Adipocyte (in vitro differentiated cells): Measurements from ENCODE around the gene ARL3.

ENCODE experiments used
- DNase-seq: peaks from one replicate; pipeline ENCODE4 v3.0.0-alpha.2; 2015; ENCODE audit warnings: low read depth
- H3K27me3 ChIP-seq: replicated peaks from 2 replicates; pipeline ENCODE4 v1.7.0; 2013; ENCODE audit warnings: mild to moderate bottlenecking, low read length, moderate library complexity; ENCODE audit not compliant: control insufficient read depth, insufficient read depth
- H3K36me3 ChIP-seq: 2 replicates; pipeline ENCODE4 v1.7.0; 2013; ENCODE audit warnings: low read length, mild to moderate bottlenecking, moderate library complexity; ENCODE audit not compliant: control insufficient read depth, insufficient read depth, severe bottlenecking
- H3K4me1 ChIP-seq: 2 replicates; pipeline ENCODE4 v1.7.0; 2013; ENCODE audit warnings: mild to moderate bottlenecking, low read length, moderate library complexity; ENCODE audit not compliant: control insufficient read depth, insufficient read depth
- H3K4me3 ChIP-seq: 2 replicates; pipeline ENCODE4 v1.7.0; 2013; ENCODE audit warnings: mild to moderate bottlenecking, low read length, moderate library complexity
- H3K9ac ChIP-seq: 2 replicates; pipeline ENCODE4 v1.7.0; 2013; ENCODE audit warnings: mild to moderate bottlenecking, low read length, moderate library complexity
- H3K9me3 ChIP-seq: 2 replicates; pipeline ENCODE4 v1.7.0; 2013; ENCODE audit warnings: mild to moderate bottlenecking, low read length, moderate library complexity; ENCODE audit not compliant: control insufficient read depth

ARL3 gene

GRCh38 chr10:102715880-102716279 lies 1.7 kb upstream of the ARL3 start:
- Histone ChIP-seq H3K27me3 (no peaks in the 10 kb centered on the region), H3K4me3 (no peak overlapping the region), H3K9ac (no peak overlapping the region), H3K9me3 (no peaks in the 10 kb centered on the region), H3K4me1 (peaks cover 27% of the 10 kb centered on the region), H3K36me3 (no peaks in the 10 kb centered on the region)
- DNase-seq, result no peak

- DNase-seq, result peak; percentile 15
- peak within 1 kb of the TSS; percentile 94 for H3K4me3 ChIP-seq
- no peaks in the 10 kb centered on the region for H3K27me3 ChIP-seq
- H3K36me3 ChIP-seq, result no peaks in the 10 kb centered on the region
- H3K9ac ChIP-seq, result peak within 1 kb of the TSS; percentile 91
- no peaks in the 10 kb centered on the region for H3K9me3 ChIP-seq
- H3K4me1 ChIP-seq, result peaks cover 31% of the 10 kb centered on the region
Observed at GRCh38 chr10:102714621-102715455, 641 bp upstream of the ARL3 start, which contains the start of gene SFXN2. SFXN2 (plus strand) TSS chr10:102714636; CDS start chr10:102726637, 12,001 bp downstream.

GRCh38 chr10:102713539-102713813 lies 721 bp downstream of the ARL3 start:
- Histone ChIP-seq H3K9me3 (no peaks in the 10 kb centered on the region), H3K27me3 (no peaks in the 10 kb centered on the region), H3K36me3 (no peaks in the 10 kb centered on the region), H3K9ac (peak overlapping the region; percentile 91), H3K4me1 (peaks cover 29% of the 10 kb centered on the region), H3K4me3 (peak overlapping the region; percentile 94)
- no peak for DNase-seq

- DNase-seq, result no peak
- Histone ChIP-seq H3K36me3 (no peaks in the 10 kb centered on the region), H3K4me1 (peaks cover 25% of the 10 kb centered on the region), H3K9ac (peak overlapping the region; percentile 91), H3K4me3 (peak overlapping the region; percentile 94), H3K27me3 (no peaks in the 10 kb centered on the region), H3K9me3 (no peaks in the 10 kb centered on the region)
Observed at GRCh38 chr10:102712843-102713538, 1.2 kb downstream of the ARL3 start.

- H3K9ac ChIP-seq, result no peak overlapping the region
- H3K4me3 ChIP-seq, result no peak overlapping the region
- H3K4me1 ChIP-seq, result peaks cover 23% of the 10 kb centered on the region
- no peak for DNase-seq
- no peaks in the 10 kb centered on the region for H3K27me3 ChIP-seq
- H3K36me3 ChIP-seq, result no peaks in the 10 kb centered on the region
- no peaks in the 10 kb centered on the region for H3K9me3 ChIP-seq
Observed at GRCh38 chr10:102712089-102712488, 2.1 kb downstream of the ARL3 start.

GRCh38 chr10:102710609-102711008 lies 3.6 kb downstream of the ARL3 start:
- DNase-seq, result peak; percentile 77
- Histone ChIP-seq H3K4me3 (no peak overlapping the region), H3K36me3 (no peaks in the 10 kb centered on the region), H3K9me3 (no peaks in the 10 kb centered on the region), H3K4me1 (peaks cover 23% of the 10 kb centered on the region), H3K27me3 (no peaks in the 10 kb centered on the region), H3K9ac (no peak overlapping the region)

- Histone ChIP-seq H3K9me3 (no peaks in the 10 kb centered on the region), H3K27me3 (no peaks in the 10 kb centered on the region), H3K4me1 (peaks cover 3% of the 10 kb centered on the region), H3K4me3 (no peak overlapping the region), H3K36me3 (no peaks in the 10 kb centered on the region), H3K9ac (no peak overlapping the region)
- DNase-seq, result no peak
Observed at GRCh38 chr10:102705531-102705930, 8.7 kb downstream of the ARL3 start.

GRCh38 chr10:102704915-102705314 lies 9.3 kb downstream of the ARL3 start:
- no peaks in the 10 kb centered on the region for H3K4me1 ChIP-seq
- DNase-seq, result peak; percentile 56
- H3K36me3 ChIP-seq, result no peaks in the 10 kb centered on the region
- H3K4me3 ChIP-seq, result no peak overlapping the region
- H3K27me3 ChIP-seq, result no peaks in the 10 kb centered on the region
- no peak overlapping the region for H3K9ac ChIP-seq
- no peaks in the 10 kb centered on the region for H3K9me3 ChIP-seq

GRCh38 chr10:102702742-102703141 lies 11.5 kb downstream of the ARL3 start:
- no peaks in the 10 kb centered on the region for H3K9me3 ChIP-seq
- no peak overlapping the region for H3K9ac ChIP-seq
- no peaks in the 10 kb centered on the region for H3K27me3 ChIP-seq
- peaks cover 5% of the 10 kb centered on the region for H3K36me3 ChIP-seq
- DNase-seq, result no peak
- H3K4me3 ChIP-seq, result no peak overlapping the region
- H3K4me1 ChIP-seq, result no peaks in the 10 kb centered on the region

GRCh38 chr10:102701796-102702195 lies 12.4 kb downstream of the ARL3 start:
- Histone ChIP-seq H3K9me3 (no peaks in the 10 kb centered on the region), H3K4me1 (no peaks in the 10 kb centered on the region), H3K9ac (no peak overlapping the region), H3K4me3 (no peak overlapping the region), H3K27me3 (no peaks in the 10 kb centered on the region), H3K36me3 (peaks cover 10% of the 10 kb centered on the region)
- no peak for DNase-seq

GRCh38 chr10:102701272-102701671 lies 12.9 kb downstream of the ARL3 start:
- Histone ChIP-seq H3K9me3 (no peaks in the 10 kb centered on the region), H3K36me3 (peaks cover 13% of the 10 kb centered on the region), H3K27me3 (no peaks in the 10 kb centered on the region), H3K4me3 (no peak overlapping the region), H3K9ac (no peak overlapping the region), H3K4me1 (no peaks in the 10 kb centered on the region)
- DNase-seq, result peak; percentile 47
